Cardiac fibroblast (primary cell): ENCODE measurements around the gene RPL27A.

Experiments used
- DNase-seq, 2 donors: peaks; one replicate each; pipeline versions ENCODE4 v3.0.0 to v3.0.0-alpha.2; 2010; ENCODE audit warnings: low read depth in 2 of 2
- H3K4me3 ChIP-seq, 2 donors: replicated peaks in 1 of 2; 1 replicate in 1 of 2; 2 replicates in 1 of 2; pipeline ENCODE4 v1.5.1; 2011; ENCODE audit warnings: low read depth in 2 of 2, low read length in 2 of 2, mild to moderate bottlenecking in 2 of 2, moderate library complexity in 1 of 2
- TF ChIP-seq, protein P1 (sequence below): IDR thresholded peaks from one replicate; pipeline ENCODE4 v1.5.1; 2011; ENCODE audit warnings: low read depth, mild to moderate bottlenecking, low read length, inconsistent platforms

RPL27A gene

DNA sequence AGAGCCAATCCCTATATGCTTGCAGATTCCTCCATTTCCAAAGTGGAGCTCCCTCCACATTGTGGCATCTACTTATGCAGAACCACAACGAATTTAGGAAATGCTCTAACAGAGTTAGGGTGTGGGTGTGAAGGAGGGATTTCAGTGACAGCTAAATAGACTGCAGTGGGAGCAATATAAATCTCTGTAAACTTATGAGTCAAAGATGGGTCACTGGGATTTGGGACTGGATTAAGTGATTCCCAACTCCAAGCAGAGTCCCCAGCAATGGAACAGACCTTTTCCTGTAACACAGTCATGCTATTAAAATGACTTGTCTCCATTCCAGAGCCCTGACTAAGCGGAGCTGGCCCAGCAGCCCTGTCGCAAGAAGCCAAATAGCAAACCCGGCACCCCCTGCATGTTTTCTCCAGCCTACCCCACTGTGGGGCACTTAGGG lies 36.6 kb downstream of the RPL27A start:
- peak; percentile 86 to 95 for DNase-seq
- TF ChIP-seq, protein P1, sequence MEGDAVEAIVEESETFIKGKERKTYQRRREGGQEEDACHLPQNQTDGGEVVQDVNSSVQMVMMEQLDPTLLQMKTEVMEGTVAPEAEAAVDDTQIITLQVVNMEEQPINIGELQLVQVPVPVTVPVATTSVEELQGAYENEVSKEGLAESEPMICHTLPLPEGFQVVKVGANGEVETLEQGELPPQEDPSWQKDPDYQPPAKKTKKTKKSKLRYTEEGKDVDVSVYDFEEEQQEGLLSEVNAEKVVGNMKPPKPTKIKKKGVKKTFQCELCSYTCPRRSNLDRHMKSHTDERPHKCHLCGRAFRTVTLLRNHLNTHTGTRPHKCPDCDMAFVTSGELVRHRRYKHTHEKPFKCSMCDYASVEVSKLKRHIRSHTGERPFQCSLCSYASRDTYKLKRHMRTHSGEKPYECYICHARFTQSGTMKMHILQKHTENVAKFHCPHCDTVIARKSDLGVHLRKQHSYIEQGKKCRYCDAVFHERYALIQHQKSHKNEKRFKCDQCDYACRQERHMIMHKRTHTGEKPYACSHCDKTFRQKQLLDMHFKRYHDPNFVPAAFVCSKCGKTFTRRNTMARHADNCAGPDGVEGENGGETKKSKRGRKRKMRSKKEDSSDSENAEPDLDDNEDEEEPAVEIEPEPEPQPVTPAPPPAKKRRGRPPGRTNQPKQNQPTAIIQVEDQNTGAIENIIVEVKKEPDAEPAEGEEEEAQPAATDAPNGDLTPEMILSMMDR: no peak
- H3K4me3 ChIP-seq: no peak overlapping the region

DNA sequence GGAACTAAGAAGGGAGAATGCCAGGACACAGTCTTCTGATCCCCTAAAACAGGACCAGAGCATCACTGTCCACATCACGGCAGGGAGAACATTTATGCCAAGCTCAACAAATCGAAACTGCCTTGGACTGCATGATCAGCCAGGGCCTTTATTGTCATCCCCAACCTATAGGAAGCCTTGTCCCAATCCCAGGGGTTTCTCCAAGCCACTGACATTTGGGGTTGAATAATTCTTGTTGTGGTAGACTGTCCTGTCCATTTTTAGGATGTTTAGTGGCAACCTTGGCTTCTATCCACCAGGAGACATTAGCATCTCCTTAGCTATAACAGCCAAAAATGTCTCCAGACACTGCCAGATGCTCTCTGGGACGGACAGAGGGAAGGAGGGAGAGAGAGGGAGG lies 37.1 kb downstream of the RPL27A start:
- no peak overlapping the region for H3K4me3 ChIP-seq
- DNase-seq: no peak
- TF ChIP-seq, protein P1: no peak

DNA sequence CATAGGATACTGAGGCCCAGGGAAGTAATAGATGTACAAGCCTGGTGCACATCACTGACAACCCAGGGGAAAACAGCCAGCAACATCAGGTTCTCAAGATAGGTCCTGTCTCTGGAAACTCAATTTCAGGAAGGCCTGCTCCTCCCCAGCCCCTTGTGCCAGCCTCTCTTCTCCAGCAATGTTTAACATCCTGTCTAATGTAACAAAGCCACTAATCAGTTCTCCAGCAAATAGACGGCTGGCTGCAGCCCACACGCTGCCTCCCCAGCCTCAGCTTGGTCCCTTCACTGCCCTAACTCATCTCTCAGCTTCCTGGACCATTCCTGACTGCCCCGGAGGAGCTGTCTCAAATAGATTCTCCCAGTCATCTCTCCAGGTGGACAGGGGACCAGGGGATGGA lies 37.8 kb downstream of the RPL27A start:
- no peak for DNase-seq
- no peak overlapping the region for H3K4me3 ChIP-seq
- TF ChIP-seq, protein P1: no peak

DNA sequence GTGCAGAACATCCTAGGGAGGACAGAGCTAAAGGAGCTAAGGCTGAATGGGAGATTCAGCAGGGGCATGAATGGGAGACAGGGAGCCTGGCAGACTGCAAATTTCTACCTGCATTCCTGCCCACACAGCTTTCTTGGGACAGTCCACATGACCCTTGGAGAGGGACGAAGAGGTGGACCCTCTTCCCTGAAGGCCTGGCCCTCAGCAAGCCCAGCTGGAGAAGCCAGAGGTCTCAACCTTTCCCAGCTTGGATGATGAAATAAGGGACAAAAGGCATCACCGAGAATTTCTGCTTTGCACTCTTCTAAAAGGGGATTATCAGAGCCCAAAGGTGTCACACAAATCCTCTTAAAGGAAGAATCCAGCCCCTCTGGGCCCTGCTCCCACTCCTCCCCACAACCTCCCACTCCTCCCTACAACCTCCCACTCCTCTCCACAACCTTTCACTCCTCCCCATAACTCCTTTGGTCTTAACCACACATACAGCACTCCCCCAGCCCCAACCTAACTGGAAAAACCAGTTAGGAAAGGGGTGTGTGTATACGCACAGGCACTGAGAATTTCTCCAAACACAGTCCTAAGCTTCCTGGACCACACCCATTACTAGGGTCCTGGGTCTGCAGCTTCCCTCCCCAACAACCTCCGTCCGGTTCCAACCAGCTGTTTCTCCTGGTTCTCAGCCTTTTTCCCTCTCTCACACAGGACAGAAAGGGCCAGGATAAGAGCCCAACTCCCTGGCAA lies 38.4 kb downstream of the RPL27A start:
- TF ChIP-seq, protein P1: no peak
- no peak for DNase-seq
- H3K4me3 ChIP-seq: no peak overlapping the region

DNA sequence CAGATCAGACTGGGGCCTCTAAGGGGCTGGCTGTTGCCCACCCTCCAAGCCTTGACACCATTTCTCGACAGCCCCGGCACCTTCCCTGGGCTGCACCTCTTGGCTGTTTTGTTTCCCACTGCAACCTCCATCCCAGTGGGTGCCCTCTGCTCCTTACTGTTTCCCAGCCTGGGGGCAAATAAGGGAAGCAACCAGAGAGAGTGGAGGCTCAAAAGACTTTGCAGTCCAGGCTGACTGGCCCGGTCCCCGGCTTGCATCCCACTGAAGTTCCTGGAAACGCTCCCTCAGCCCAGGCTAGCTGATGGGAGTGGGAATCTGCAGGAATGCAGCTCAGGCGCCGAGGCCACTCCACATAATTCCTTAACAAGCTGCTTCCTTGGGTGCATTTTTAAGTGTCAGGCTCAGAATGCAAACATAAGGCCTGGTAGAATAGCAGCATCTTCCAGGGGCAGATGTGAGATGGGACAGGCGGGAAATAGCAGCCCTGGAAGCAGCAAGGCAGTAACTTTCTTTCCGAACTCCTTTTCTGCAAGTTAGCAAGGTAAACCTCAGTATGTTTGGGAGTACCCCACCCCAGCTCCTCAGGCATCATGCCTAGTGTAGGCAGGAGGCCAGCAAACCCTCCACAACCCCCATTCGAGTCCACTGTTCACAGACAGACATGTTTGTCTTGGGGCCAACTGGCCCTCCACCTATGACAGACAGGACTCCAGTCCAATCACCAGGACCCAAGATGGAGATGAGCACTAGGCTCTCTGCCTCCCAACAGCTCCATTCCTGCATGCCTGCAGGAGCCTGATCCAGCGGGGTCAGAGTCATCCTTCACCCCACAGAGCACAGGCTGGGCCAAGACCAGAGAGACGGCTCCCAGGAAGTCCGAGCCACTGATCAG lies 39.3 kb downstream of the RPL27A start:
- peak; percentile 53 to 70 for DNase-seq
- TF ChIP-seq, protein P1: no peak

DNA sequence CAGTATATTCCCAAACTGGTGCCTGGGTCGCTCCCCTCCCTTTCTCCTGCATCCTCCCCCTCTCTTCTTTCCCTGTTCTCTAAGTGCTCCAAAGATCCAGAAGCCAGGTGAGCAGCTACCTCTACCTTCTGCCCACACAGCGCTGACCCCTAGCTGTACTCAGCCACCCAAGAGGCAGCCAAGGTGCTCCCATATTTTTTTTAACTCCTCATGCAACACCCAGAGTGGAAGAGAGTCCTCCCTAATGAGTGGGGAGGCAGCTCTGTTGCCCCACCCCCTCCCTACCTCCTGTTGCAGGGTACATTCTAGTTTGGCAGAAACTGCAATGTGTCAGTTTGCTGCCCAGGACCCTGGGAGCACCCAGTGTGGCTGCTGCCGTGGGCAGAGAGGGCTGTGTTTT lies 40.2 kb downstream of the RPL27A start:
- H3K4me3 ChIP-seq: no peak overlapping the region
- TF ChIP-seq, protein P1: no peak
- DNase-seq: no peak

More for the DNA sequence above, 39.3 kb downstream of the RPL27A start:
- H3K4me3 ChIP-seq: no peak overlapping the region
